ENCODE data around the gene AOAH.
"Not testable (repeated sequence)": the region's sequence is repeated elsewhere in the genome, so short reads cannot be mapped to it uniquely, and the experiment has no call there.

DNA sequence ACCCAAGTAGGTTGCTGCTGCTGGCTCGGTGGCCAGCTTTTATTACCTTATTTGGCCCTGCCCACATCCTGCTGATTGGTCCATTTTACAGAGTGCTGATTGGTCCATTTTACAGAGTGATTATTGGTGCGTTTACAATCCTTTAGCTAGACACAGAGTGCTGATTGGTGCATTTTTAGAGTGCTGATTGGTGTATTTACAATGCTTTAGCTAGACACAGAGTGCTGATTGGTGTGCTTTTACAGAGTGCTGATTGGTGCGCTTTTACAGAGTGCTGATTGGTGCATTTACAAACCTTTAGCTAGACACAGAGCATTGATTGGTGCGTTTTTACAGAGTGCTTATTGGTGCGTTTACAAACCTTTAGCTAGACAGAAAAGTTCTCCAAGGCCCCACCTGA is 219.7 kb downstream of the AOAH start:
- TF ChIP-seq, protein P1, sequence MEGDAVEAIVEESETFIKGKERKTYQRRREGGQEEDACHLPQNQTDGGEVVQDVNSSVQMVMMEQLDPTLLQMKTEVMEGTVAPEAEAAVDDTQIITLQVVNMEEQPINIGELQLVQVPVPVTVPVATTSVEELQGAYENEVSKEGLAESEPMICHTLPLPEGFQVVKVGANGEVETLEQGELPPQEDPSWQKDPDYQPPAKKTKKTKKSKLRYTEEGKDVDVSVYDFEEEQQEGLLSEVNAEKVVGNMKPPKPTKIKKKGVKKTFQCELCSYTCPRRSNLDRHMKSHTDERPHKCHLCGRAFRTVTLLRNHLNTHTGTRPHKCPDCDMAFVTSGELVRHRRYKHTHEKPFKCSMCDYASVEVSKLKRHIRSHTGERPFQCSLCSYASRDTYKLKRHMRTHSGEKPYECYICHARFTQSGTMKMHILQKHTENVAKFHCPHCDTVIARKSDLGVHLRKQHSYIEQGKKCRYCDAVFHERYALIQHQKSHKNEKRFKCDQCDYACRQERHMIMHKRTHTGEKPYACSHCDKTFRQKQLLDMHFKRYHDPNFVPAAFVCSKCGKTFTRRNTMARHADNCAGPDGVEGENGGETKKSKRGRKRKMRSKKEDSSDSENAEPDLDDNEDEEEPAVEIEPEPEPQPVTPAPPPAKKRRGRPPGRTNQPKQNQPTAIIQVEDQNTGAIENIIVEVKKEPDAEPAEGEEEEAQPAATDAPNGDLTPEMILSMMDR (IDR thresholded peaks at IDR 0.05), result not testable (repeated sequence)
- TF ChIP-seq POLR2A (IDR thresholded peaks at IDR 0.05), result not testable (repeated sequence)

All from adrenal gland (tissue), 5 donors.